GM23338 (cell line): Measurements from ENCODE around the gene SLC25A13.

Experiments used
- CREB1 ChIP-seq: fragments of 250-450 bp; sonication (Bioruptor Pico); IDR thresholded peaks from 2 replicates; pipeline ENCODE4 v1.5.0; 2020; ENCODE audit warnings: low read depth, mild to moderate bottlenecking, moderate library complexity
- EZH2 ChIP-seq: fragments of 200-600 bp; sonication (generic); IDR thresholded peaks from one replicate; pipeline ENCODE4 v1.8.0; 2017; ENCODE audit warnings: antibody characterized with exemption, mild to moderate bottlenecking, low read depth; ENCODE audit not compliant: unreplicated experiment
- EZH2phosphoT487 ChIP-seq: fragments of 200-600 bp; sonication (generic); IDR thresholded peaks from one replicate; pipeline ENCODE4 v1.8.1; 2018; ENCODE audit warnings: antibody characterized with exemption; ENCODE audit not compliant: unreplicated experiment
- JUNB ChIP-seq: IDR thresholded peaks from one replicate; pipeline ENCODE4 v1.6.1; 2016; ENCODE audit warnings: antibody characterized with exemption; ENCODE audit not compliant: unreplicated experiment
- POLR2AphosphoS5 ChIP-seq: IDR thresholded peaks from 2 replicates; pipeline ENCODE4 v1.6.1; 2016; ENCODE audit warnings: antibody characterized with exemption, low read depth
- STAT1 ChIP-seq: IDR thresholded peaks from one replicate; pipeline ENCODE4 v1.6.1; 2016; ENCODE audit warnings: antibody characterized with exemption; ENCODE audit not compliant: unreplicated experiment
- TF ChIP-seq, protein P1 (sequence below), 2 experiments: fragments of 200-600 bp in 1 of 2; sonication (generic) in 1 of 2; conservative IDR thresholded peaks; 2 replicates each; pipeline versions ENCODE4 v1.5.1 to v1.6.1; 2016 to 2017; ENCODE audit warnings: antibody characterized with exemption in 2 of 2, low read depth in 2 of 2, mild to moderate bottlenecking in 2 of 2, moderate library complexity in 1 of 2
- TF ChIP-seq, protein P2 (sequence below): IDR thresholded peaks from one replicate; pipeline ENCODE4 v1.6.1; 2018; ENCODE audit warnings: antibody characterized with exemption; ENCODE audit not compliant: unreplicated experiment
- TF ChIP-seq, protein P3 (sequence below): IDR thresholded peaks from 2 replicates; pipeline ENCODE4 v1.6.1; 2016; ENCODE audit warnings: antibody characterized with exemption

DNA sequence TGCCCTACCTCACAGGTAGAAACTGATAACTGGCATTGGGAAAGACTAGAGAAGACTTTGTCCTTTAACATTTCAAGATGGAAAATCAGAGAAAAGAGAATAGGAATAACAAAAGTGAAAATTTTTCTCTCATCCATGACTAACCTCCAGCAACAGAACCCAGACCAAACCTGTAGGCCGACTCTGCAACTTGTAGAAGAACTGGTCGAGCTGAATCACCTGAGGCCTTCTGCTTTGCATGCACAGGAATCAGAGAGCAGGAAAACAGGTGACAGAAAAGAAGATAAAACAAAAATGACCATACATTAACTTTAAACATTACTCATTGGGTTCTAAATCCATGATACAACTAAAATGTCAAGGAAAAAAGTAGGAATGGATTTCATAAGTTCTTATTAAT, 137.1 kb downstream of the SLC25A13 start:
- TF ChIP-seq JUNB (no peak), EZH2 (no peak), POLR2AphosphoS5 (no peak), CREB1 (no peak), EZH2phosphoT487 (no peak), STAT1 (no peak)
- TF ChIP-seq, protein P1, sequence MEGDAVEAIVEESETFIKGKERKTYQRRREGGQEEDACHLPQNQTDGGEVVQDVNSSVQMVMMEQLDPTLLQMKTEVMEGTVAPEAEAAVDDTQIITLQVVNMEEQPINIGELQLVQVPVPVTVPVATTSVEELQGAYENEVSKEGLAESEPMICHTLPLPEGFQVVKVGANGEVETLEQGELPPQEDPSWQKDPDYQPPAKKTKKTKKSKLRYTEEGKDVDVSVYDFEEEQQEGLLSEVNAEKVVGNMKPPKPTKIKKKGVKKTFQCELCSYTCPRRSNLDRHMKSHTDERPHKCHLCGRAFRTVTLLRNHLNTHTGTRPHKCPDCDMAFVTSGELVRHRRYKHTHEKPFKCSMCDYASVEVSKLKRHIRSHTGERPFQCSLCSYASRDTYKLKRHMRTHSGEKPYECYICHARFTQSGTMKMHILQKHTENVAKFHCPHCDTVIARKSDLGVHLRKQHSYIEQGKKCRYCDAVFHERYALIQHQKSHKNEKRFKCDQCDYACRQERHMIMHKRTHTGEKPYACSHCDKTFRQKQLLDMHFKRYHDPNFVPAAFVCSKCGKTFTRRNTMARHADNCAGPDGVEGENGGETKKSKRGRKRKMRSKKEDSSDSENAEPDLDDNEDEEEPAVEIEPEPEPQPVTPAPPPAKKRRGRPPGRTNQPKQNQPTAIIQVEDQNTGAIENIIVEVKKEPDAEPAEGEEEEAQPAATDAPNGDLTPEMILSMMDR (conservative IDR thresholded peaks at IDR 0.05; ENCODE audit: low read depth in 2 of 2): no peak
- TF ChIP-seq, protein P2, sequence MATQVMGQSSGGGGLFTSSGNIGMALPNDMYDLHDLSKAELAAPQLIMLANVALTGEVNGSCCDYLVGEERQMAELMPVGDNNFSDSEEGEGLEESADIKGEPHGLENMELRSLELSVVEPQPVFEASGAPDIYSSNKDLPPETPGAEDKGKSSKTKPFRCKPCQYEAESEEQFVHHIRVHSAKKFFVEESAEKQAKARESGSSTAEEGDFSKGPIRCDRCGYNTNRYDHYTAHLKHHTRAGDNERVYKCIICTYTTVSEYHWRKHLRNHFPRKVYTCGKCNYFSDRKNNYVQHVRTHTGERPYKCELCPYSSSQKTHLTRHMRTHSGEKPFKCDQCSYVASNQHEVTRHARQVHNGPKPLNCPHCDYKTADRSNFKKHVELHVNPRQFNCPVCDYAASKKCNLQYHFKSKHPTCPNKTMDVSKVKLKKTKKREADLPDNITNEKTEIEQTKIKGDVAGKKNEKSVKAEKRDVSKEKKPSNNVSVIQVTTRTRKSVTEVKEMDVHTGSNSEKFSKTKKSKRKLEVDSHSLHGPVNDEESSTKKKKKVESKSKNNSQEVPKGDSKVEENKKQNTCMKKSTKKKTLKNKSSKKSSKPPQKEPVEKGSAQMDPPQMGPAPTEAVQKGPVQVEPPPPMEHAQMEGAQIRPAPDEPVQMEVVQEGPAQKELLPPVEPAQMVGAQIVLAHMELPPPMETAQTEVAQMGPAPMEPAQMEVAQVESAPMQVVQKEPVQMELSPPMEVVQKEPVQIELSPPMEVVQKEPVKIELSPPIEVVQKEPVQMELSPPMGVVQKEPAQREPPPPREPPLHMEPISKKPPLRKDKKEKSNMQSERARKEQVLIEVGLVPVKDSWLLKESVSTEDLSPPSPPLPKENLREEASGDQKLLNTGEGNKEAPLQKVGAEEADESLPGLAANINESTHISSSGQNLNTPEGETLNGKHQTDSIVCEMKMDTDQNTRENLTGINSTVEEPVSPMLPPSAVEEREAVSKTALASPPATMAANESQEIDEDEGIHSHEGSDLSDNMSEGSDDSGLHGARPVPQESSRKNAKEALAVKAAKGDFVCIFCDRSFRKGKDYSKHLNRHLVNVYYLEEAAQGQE: no peak
- TF ChIP-seq, protein P3, sequence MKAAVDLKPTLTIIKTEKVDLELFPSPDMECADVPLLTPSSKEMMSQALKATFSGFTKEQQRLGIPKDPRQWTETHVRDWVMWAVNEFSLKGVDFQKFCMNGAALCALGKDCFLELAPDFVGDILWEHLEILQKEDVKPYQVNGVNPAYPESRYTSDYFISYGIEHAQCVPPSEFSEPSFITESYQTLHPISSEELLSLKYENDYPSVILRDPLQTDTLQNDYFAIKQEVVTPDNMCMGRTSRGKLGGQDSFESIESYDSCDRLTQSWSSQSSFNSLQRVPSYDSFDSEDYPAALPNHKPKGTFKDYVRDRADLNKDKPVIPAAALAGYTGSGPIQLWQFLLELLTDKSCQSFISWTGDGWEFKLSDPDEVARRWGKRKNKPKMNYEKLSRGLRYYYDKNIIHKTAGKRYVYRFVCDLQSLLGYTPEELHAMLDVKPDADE: no peak
